GM12892 (cell line): ENCODE measurements around the gene AHRR.
"Not testable (repeated sequence)": the region's sequence is repeated elsewhere in the genome, so short reads cannot be mapped to it uniquely, and the experiment has no call there.

Experiments used
- DNase-seq: peaks from one replicate; pipeline ENCODE4 v3.0.0; 2011; ENCODE audit not compliant: insufficient read length
- FAIRE-seq: peaks from 2 replicates; lab custom pipeline; 2011; peaks lifted over from hg19 to GRCh38; lab: Jason Lieb, UNC
- POLR2A ChIP-seq: IDR thresholded peaks from 2 replicates; pipeline ENCODE4 v1.6.1; 2011; ENCODE audit warnings: low read depth, low read length, control low read depth
- POLR2AphosphoS5 ChIP-seq: IDR thresholded peaks from 2 replicates; pipeline ENCODE4 v1.6.1; 2011; ENCODE audit warnings: low read depth, low read length, control low read depth
- TAF1 ChIP-seq: IDR thresholded peaks from 2 replicates; pipeline ENCODE4 v1.6.1; 2011; ENCODE audit warnings: low read depth, mild to moderate bottlenecking, control low read depth, low read length, borderline replicate concordance

Gene AHRR

DNA sequence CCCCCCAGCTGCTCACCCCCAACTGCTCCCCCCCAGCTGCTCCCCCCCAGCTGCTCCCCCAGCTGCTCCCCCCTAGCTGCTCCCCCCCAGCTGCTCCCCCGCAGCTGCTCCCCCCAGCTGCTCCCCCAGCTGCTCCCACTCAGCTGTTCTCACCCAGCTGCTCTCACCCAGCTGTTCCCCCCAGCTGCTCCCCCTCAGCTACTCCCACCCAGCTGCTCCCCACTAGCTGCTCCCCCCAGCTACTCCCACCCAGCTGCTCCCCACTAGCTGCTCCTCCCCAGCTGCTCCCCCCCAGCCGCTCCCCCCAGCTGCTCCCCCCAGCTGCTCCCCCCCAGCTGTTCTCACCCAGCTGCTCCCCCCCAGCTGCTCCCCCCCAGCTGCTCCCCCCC lies 22.8 kb upstream of the AHRR start:
- TF ChIP-seq POLR2A (no peak), TAF1 (no peak), POLR2AphosphoS5 (no peak)
- FAIRE-seq (no peak), DNase-seq (no peak)

DNA sequence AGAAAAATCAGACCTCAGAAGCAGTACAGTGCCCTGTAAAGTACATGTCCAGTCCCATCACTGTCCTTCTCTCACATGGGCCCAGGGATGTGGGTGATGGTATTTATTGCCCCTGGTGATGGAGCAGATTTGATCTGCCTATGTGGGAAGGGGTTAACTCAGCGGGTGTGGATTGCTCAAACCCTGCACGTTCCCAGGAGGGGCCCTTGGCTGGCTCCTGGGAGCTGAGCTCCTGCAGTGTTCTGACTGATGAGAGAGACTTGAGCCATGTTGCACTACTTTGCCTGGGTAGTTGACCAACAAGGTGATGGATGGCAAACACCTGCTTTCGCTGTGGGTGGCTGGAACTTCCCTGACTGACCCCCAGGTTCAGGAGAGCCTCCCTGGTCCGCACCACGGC lies 21.6 kb upstream of the AHRR start:
- not testable (repeated sequence) for DNase-seq, FAIRE-seq

DNA sequence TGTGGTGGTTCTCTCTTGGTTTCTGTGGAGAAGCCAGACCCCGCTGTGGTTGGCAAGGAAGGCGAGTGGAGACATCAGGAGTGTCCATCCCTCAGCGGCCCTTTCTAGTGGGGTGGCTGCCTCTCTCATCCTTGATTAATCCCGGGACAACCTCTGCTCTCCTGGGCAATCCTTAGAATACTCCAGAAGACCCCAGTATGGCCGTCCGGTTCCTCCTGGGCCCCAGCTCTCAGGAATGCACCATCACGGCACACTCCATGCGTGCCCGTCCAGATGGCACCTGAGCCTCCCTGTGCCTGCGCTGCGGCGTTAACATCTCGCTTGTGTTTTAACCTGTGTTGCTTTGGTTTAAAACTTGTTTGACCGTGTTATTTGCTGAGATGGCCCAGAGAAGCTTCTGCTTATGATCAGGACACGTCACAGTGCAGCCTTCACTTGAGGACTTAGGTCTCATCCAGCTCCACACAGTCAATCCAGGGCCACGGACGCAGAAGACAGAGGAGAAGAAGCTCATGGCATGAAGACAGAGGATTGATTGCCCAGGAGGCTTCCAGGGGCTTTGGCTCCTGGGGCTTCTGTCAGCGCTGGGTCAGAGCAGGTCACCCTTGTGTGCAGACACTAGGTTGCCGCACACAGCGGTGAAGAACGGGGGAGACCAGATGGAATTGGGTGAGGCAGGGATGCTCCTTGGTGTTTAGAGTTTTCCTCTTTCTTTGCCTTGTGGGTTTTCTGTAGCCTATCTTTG lies 20.7 kb upstream of the AHRR start:
- DNase-seq, FAIRE-seq: not testable (repeated sequence)

DNA sequence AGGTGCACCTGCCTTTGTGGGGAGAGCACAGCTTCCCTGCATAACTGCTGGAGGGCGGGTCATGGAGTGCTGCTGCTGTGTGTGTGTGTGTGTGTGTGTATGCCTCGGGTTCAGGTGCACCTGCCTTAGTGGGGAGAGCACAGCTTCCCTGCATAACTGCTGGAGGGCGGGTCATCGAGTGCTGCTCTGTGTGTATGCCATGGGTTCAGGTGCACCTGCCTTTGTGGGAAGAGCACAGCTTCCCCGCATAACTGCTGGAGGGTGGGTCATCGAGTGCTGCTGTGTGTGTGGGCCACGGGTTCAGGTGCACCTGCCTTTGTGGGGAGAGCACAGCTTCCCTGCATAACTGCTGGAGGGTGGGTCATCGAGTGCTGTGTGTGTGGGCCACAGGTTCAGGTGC lies 19.1 kb upstream of the AHRR start:
- DNase-seq: not testable (repeated sequence)

DNA sequence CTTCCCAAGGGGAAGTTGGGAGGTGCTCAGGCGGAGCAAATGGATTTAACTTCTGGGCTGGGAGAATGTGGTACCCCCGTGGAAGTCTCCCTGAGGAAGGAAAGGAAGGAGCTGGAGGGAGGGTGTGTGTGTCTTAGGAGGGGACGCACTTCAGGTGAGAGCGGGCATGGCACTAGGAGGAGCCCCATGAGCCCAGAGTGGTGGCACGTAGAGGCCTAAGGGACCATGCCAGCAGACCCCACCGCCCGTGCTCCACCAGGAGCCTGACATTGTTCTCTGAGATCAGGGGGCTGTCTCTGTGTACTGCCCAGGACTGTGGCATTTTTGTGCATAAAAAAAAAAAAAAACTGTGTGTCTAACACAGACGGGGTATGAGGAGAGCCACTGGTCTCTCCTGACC lies 18.5 kb upstream of the AHRR start:
- DNase-seq: no peak
- TF ChIP-seq TAF1: no peak
- no peak for TF ChIP-seq POLR2A
- no peak for TF ChIP-seq POLR2AphosphoS5
- FAIRE-seq: no peak

More for the DNA sequence above, 19.1 kb upstream of the AHRR start:
- FAIRE-seq: not testable (repeated sequence)

DNA sequence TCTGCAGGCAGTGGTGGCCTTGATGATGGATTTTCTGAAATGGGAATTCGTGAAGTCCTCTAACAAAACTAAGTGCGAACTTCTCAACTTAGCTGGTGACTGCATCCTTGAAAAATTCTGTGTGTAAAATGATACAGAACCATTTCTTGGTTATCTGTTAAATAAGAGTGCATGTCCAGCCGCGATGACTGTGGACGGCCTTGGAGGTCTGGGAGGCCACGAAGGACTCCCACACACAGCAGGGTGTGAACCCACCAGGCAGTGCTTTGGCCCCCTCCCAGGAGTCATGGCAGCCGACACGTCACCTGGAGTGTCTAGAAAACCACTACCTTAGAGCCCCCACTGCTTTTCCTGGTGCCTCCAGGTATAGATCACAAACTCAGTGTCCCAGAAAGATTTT lies 17.8 kb upstream of the AHRR start:
- not testable (repeated sequence) for DNase-seq
- peak; percentile 9 for FAIRE-seq

DNA sequence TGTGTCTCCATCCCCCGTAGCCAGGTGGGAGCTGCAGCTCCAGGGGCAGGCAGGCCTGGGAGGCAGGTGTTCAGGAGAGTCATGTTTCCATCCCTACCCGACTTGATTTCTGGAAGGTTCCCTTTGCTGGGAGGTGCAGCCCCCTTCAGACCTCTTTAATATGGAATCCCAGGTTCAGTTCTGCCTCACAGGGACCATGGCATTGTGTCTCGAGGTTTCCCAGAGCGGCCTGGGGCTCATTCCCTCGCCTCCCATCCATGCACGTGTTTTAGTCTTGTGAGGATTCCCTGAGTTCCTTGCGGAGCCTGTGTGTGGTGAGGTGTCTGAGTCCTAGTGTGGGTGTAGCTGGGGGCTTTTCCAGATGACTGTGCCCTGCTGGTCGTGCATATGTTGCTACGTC lies 16.5 kb upstream of the AHRR start:
- no peak for TF ChIP-seq POLR2AphosphoS5
- no peak for TF ChIP-seq TAF1
- FAIRE-seq (no peak), DNase-seq (no peak)

DNA sequence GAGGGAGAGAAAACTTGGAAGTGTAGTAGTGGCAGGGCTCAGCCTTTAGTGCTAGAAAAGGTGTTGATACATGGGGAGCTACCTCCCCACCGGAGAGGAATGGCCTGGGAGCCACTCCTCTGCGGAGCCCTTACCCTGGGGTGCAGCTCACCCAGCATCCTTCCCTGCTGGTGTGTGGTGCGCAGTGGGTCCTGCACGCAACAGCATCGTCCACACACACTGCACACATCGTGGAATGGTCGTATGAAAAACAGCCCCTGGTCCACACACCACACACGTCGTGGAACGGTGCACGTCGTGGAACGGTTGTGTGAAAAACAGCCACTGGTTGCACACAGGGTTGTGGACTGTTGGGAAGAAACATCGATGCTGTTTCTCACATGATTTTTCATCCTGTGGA lies 16.1 kb upstream of the AHRR start:
- DNase-seq (no peak), FAIRE-seq (no peak)
- TF ChIP-seq POLR2AphosphoS5 (no peak), TAF1 (no peak), POLR2A (no peak)

DNA sequence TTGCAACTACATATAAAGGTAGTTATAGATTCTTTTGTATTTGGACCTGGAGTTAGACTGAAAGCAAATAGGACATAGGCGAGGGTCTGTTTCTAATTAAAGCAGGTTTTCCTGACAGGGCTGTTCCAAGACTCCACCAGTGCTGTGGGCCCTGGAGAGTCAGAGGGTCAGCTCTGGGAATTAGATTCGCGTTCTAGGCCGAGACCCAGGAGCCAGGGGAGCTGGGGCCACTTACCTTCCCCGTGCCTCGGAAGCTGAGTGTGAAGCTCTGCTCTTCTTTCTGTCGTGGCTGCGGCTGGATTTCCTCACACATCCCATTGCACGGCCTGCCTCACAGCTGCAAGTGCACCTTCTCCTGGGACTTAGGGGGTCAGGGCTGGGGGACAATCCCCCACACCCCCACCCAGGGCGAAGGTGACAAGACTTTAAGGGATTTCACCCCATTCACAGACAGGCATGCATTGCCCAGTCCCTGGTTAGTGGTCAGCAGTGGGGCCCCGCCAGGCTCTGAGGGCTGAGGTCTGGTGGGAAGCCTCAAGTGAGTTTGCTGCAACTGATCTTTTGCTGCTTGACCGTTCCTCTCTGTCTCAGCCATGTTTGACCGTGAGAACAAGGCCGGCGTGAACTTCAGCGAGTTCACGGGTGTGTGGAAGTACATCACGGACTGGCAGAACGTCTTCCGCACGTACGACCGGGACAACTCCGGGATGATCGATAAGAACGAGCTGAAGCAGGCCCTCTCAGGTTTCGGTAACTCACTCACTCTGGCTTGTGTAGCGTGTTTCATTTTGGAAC lies 15.3 kb upstream of the AHRR start:
- TF ChIP-seq POLR2A (no peak), POLR2AphosphoS5 (no peak), TAF1 (no peak)
- FAIRE-seq: no peak

DNA sequence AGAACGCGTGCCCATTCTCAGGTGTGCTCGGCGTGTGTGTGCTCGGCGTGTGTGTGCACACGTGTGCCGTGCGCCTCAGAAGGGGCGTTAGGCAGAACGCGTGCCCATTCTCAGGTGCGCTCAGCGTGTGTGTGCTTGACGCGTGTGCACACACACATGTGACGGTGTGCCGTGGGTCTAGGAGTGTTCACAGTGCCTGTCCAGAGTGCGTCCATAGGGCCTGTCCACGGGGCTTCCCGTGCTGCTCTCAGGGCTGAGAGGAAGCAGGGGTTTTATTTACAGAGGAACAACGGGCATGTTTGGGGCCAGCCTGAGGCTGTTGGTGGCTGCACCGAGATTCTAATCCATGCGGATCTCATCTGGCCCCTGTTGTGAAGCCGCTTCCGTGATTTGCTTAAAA lies 14.2 kb upstream of the AHRR start:
- TF ChIP-seq POLR2AphosphoS5 (no peak), TAF1 (no peak), POLR2A (no peak)
- FAIRE-seq (no peak), DNase-seq (no peak)

More for the DNA sequence above, 15.3 kb upstream of the AHRR start:
- DNase-seq: no peak

DNA sequence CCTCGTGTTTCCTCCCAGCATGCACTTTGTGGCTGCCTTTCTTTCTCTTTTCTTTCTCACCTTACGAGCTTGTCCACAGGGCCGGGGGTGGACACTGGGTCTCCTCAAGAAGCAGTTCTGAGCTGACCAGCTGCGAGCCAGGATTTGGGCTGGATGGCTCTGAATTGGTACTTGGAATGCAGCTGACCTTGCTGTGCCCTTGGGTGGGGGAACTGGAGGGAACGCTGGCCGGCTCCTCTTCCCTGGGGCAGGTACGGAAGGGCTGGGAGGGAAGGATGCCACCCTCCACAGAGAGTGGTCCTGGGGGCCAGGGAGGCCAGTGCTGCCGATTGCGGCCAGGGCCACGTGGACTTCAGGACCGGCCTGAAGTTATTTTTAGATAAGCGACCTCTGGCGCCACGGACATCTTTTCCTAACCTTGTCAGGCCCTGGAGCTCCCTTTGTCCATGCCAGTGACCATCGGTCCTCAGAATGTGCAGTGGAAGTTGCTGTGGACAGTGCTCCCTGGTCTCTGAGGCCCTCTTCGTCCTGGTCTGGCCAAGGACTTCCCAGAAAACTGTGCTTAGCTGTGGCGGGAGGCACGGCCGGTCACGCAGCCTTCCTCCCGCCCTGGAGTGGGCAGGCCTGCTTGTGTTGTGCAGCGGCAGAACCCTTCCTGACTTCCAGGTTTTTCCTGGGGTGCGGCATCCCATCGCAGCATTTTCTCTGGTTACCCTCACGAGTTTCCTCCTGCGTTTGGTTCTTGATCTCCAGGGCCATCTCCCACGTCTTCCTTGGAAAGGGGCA lies 13.5 kb upstream of the AHRR start:
- no peak for TF ChIP-seq POLR2AphosphoS5
- TF ChIP-seq TAF1: no peak
- no peak for TF ChIP-seq POLR2A
- DNase-seq (no peak), FAIRE-seq (no peak)

DNA sequence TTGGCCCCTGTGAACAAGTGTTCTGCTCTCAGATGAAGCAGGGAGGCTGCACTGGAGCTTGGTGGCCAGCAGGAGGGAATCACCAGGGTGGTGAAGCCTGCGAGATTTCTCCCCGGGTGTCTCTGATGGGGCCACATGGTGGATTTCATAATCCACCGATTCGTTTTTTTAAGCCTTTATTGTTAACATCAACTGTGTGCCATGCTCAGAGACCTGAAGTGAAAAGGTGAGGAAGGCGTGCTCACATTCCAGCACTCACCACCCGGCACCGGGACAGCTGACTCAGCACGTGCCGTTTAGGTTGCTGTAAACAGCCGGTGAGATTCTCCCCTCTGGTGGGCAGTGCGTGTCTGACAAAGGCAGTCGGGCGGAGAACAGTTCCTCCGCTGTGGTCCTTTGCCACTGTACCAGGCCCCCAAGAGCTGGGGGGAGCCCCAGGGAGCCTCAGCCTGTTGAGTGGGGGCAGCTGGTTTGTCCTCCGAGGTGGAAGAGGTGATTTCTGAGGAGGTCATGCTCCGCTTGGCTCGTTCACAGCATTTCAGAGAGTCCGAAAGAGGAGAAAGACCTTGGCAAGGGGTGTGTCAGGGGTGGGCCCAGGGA lies 12.7 kb upstream of the AHRR start:
- no peak for TF ChIP-seq TAF1
- no peak for DNase-seq
- no peak for FAIRE-seq

DNA sequence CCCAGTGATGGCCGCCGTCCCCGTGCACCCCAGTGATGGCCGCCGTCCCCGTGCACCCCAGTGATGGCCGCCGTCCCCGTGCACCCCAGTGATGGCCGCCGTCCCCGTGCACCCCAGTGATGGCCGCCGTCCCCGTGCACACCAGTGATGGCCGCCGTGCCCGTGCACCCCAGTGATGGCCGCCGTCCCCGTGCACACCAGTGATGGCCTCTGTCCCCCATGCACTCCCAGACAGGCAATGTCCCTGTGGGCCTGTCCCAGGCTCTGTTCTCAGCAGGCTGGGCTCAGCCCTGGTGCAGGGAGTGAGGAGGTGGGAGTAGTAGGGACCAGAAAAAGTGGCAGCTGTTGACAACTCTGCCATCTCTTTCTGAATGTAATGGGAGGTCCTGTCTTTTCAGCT lies 11.7 kb upstream of the AHRR start:
- not testable (repeated sequence) for FAIRE-seq

More for the DNA sequence above, 11.7 kb upstream of the AHRR start:
- not testable (repeated sequence) for DNase-seq
